ENCODE results near the gene COMT.
A peak's percentile ranks its signal among the peaks of the same experiment; 100 is the strongest.
"Not testable (repeated sequence)": the region's sequence is repeated elsewhere in the genome, so short reads cannot be mapped to it uniquely, and the experiment has no call there.

COMT gene

DNA sequence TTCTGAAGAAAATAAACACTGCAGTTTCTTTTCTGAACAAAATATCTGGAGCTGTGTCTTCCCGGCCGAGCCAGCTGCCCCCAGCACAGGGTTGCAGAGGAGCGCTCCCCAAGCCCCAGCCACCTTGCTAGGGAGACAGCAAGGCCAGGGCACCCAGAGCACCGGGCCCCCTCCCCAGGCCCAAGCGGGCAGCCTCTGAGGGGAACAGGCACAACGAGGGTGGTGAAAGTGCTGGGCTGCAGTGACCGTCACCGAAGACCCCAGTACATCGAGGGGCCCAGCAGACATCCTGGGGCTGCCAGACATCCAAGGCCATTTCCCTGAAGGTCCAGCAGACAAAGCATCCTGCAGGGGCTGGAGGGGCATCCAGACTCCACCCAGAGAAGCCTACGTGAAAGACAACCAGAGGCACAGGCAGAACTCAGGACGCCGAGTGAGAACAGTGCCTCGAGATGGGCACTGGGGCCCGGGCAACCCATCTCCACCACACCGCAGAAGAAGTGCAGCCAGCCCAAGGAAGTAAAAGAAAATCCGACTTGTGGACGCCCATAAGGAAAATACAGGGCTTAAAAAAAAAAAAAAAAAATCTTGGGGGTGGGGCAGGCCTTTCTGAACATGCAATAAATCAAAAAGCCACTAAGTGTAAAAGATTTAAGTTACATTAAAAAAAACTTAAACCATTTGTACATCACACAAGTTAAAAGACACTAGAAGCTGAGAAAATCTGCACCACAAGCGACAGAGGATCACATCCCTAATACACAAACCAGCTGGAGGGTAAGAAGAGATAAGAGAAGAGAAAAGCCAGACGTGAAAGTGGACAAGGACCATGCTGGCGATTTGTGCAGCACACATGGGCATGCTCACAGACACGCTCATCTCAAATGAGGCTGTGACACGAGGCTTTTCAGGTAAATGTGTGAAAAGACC, 36.0 kb upstream of the COMT start:
- H3K79me1 ChIP-seq (replicated peaks; ENCODE audit: low read length, poor library complexity, severe bottlenecking), result no peaks in the 10 kb centered on the region
- no peak overlapping the region for H3K9ac ChIP-seq (ENCODE audit: low read length)
- no peak overlapping the region for H2BK120ac ChIP-seq (ENCODE audit: low read depth, low read length)
- no peaks in the 10 kb centered on the region for H3K27me3 ChIP-seq (ENCODE audit: control insufficient read depth in 1 of 2, insufficient read depth in 1 of 2, low read length in 2 of 2)
- WGBS, result 55% methylated on average over 22 of the region's 22 CpGs
- H2BK12ac ChIP-seq (ENCODE audit: low read length in 2 of 2), result peak overlapping the region in 1 of 2 experiments; percentile 50
- no peaks in the 10 kb centered on the region for H3K9me3 ChIP-seq (ENCODE audit: control insufficient read depth, low read length)
- H3K4me3 ChIP-seq (ENCODE audit: insufficient read depth in 1 of 2, low read depth in 1 of 2, low read length in 2 of 2), result no peak overlapping the region
- H3K23ac ChIP-seq (ENCODE audit: low read length in 2 of 2), result peak overlapping the region in 1 of 2 experiments; percentile 70
- peak overlapping the region; percentile 27 for H3K4me2 ChIP-seq (ENCODE audit: low read length, poor library complexity, severe bottlenecking)
- H3K4me1 ChIP-seq (ENCODE audit: control insufficient read depth, insufficient read depth, low read depth, low read length), result peaks cover 41% of the 10 kb centered on the region
- H3K18ac ChIP-seq (ENCODE audit: low read depth in 1 of 2, low read length in 2 of 2), result peak overlapping the region; percentile 11 to 85
- H2AFZ ChIP-seq (ENCODE audit: low read depth, low read length), result no peak overlapping the region
- H3K4ac ChIP-seq (ENCODE audit: low read depth in 1 of 2, low read length in 2 of 2), result peak overlapping the region; percentile 20 to 76
- no peak for DNase-seq
- peaks cover 6 to 17% of the 10 kb centered on the region in 2 experiments for H3K36me3 ChIP-seq (ENCODE audit: control insufficient read depth in 1 of 2, insufficient read depth in 2 of 2, low read depth in 1 of 2, low read length in 2 of 2)
- no peak overlapping the region for H3K27ac ChIP-seq (ENCODE audit: low read length, poor library complexity, severe bottlenecking)
- H3K14ac ChIP-seq (ENCODE audit: low read length in 2 of 2), result peak overlapping the region in 1 of 2 experiments; percentile 68
- H4K8ac ChIP-seq (ENCODE audit: low read length), result peak overlapping the region; percentile 47
- no peak overlapping the region for H2BK15ac ChIP-seq (ENCODE audit: low read depth, poor library complexity, severe bottlenecking)
- peak overlapping the region; percentile 3 for H2AK5ac ChIP-seq (ENCODE audit: low read length, severe bottlenecking)
- no peak overlapping the region for H2BK5ac ChIP-seq (ENCODE audit: low read depth, low read length, poor library complexity, severe bottlenecking)
- peak overlapping the region; percentile 23 for H4K91ac ChIP-seq (ENCODE audit: low read length)

GRCh38 chr22:19906864-19907263, 34.7 kb upstream of the COMT start:
- H2BK15ac ChIP-seq (ENCODE audit: low read depth, poor library complexity, severe bottlenecking); H3K27me3 ChIP-seq (ENCODE audit: control insufficient read depth in 1 of 2, insufficient read depth in 1 of 2, low read length in 2 of 2); H3K79me1 ChIP-seq (replicated peaks; ENCODE audit: low read length, poor library complexity, severe bottlenecking); H3K4me3 ChIP-seq (ENCODE audit: insufficient read depth in 1 of 2, low read depth in 1 of 2, low read length in 2 of 2); H2AFZ ChIP-seq (ENCODE audit: low read depth, low read length); H2BK120ac ChIP-seq (ENCODE audit: low read depth, low read length); H4K91ac ChIP-seq (ENCODE audit: low read length); DNase-seq; H4K8ac ChIP-seq (ENCODE audit: low read length); H2BK5ac ChIP-seq (ENCODE audit: low read depth, low read length, poor library complexity, severe bottlenecking); H3K9me3 ChIP-seq (ENCODE audit: control insufficient read depth, low read length); H3K27ac ChIP-seq (ENCODE audit: low read length, poor library complexity, severe bottlenecking); H3K4ac ChIP-seq (ENCODE audit: low read depth in 1 of 2, low read length in 2 of 2); H3K18ac ChIP-seq (ENCODE audit: low read depth in 1 of 2, low read length in 2 of 2); H3K9ac ChIP-seq (ENCODE audit: low read length); H3K23ac ChIP-seq (ENCODE audit: low read length in 2 of 2); H2BK12ac ChIP-seq (ENCODE audit: low read length in 2 of 2); H2AK5ac ChIP-seq (ENCODE audit: low read length, severe bottlenecking); H3K4me2 ChIP-seq (ENCODE audit: low read length, poor library complexity, severe bottlenecking); H3K14ac ChIP-seq (ENCODE audit: low read length in 2 of 2): not testable (repeated sequence)
- WGBS, result 98% methylated on average over 25 of the region's 25 CpGs
- peaks cover 36% of the 10 kb centered on the region for H3K4me1 ChIP-seq (ENCODE audit: control insufficient read depth, insufficient read depth, low read depth, low read length)
- H3K36me3 ChIP-seq (ENCODE audit: control insufficient read depth in 1 of 2, insufficient read depth in 2 of 2, low read depth in 1 of 2, low read length in 2 of 2), result peaks cover 12 to 17% of the 10 kb centered on the region in 2 experiments

DNA sequence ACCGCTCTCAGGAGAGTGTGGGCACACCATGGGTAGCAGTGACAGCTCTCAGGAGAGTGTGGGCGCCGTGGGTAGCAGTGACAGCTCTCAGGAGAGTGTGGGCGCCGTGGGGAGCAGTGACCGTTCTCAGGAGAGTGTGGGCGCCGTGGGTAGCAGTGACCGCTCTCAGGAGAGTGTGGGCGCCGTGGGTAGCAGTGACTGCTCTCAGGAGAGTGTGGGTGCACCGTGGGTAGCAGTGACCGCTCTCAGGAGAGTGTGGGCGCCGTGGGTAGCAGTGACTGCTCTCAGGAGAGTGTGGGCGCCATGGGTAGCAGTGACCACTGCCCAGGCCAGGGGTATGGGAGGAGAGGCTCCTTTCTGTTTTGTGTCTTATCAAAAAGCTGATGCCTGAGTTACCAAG, 33.7 kb upstream of the COMT start:
- not testable (repeated sequence) for H2BK15ac ChIP-seq (ENCODE audit: low read depth, poor library complexity, severe bottlenecking); H3K27me3 ChIP-seq (ENCODE audit: control insufficient read depth in 1 of 2, insufficient read depth in 1 of 2, low read length in 2 of 2); H3K9me3 ChIP-seq (ENCODE audit: control insufficient read depth, low read length); H3K79me1 ChIP-seq (replicated peaks; ENCODE audit: low read length, poor library complexity, severe bottlenecking); H3K27ac ChIP-seq (ENCODE audit: low read length, poor library complexity, severe bottlenecking); H2AK5ac ChIP-seq (ENCODE audit: low read length, severe bottlenecking); H4K91ac ChIP-seq (ENCODE audit: low read length); H4K8ac ChIP-seq (ENCODE audit: low read length); H3K4me3 ChIP-seq (ENCODE audit: insufficient read depth in 1 of 2, low read depth in 1 of 2, low read length in 2 of 2); DNase-seq; H2BK5ac ChIP-seq (ENCODE audit: low read depth, low read length, poor library complexity, severe bottlenecking); H3K4ac ChIP-seq (ENCODE audit: low read depth in 1 of 2, low read length in 2 of 2); H3K14ac ChIP-seq (ENCODE audit: low read length in 2 of 2); H2BK120ac ChIP-seq (ENCODE audit: low read depth, low read length); H2BK12ac ChIP-seq (ENCODE audit: low read length in 2 of 2); H3K18ac ChIP-seq (ENCODE audit: low read depth in 1 of 2, low read length in 2 of 2); H3K23ac ChIP-seq (ENCODE audit: low read length in 2 of 2); H2AFZ ChIP-seq (ENCODE audit: low read depth, low read length); H3K9ac ChIP-seq (ENCODE audit: low read length); H3K4me2 ChIP-seq (ENCODE audit: low read length, poor library complexity, severe bottlenecking)
- 95% methylated on average over 16 of the region's 16 CpGs for WGBS
- Histone ChIP-seq H3K4me1 (ENCODE audit: control insufficient read depth, insufficient read depth, low read depth, low read length) (peaks cover 30% of the 10 kb centered on the region), H3K36me3 (ENCODE audit: control insufficient read depth in 1 of 2, insufficient read depth in 2 of 2, low read depth in 1 of 2, low read length in 2 of 2) (peaks cover 14 to 18% of the 10 kb centered on the region in 2 experiments)

GRCh38 chr22:19909350-19910179, 32.0 kb upstream of the COMT start:
- no peaks in the 10 kb centered on the region for H3K79me1 ChIP-seq (replicated peaks; ENCODE audit: low read length, poor library complexity, severe bottlenecking)
- H3K23ac ChIP-seq (ENCODE audit: low read length in 2 of 2), result no peak overlapping the region
- H3K9ac ChIP-seq (ENCODE audit: low read length), result no peak overlapping the region
- peak; percentile 76 for DNase-seq
- H3K14ac ChIP-seq (ENCODE audit: low read length in 2 of 2), result peak overlapping the region in 1 of 2 experiments; percentile 90
- H4K91ac ChIP-seq (ENCODE audit: low read length), result peak overlapping the region; percentile 67
- no peak overlapping the region for H2BK5ac ChIP-seq (ENCODE audit: low read depth, low read length, poor library complexity, severe bottlenecking)
- peak overlapping the region; percentile 84 for H4K8ac ChIP-seq (ENCODE audit: low read length)
- H2AK5ac ChIP-seq (ENCODE audit: low read length, severe bottlenecking), result no peak overlapping the region
- H3K18ac ChIP-seq (ENCODE audit: low read depth in 1 of 2, low read length in 2 of 2), result peak overlapping the region in 1 of 2 experiments; percentile 54
- H3K4ac ChIP-seq (ENCODE audit: low read depth in 1 of 2, low read length in 2 of 2), result no peak overlapping the region
- H3K4me1 ChIP-seq (ENCODE audit: control insufficient read depth, insufficient read depth, low read depth, low read length), result peaks cover 14% of the 10 kb centered on the region
- no peak overlapping the region for H3K27ac ChIP-seq (ENCODE audit: low read length, poor library complexity, severe bottlenecking)
- no peak overlapping the region for H2BK120ac ChIP-seq (ENCODE audit: low read depth, low read length)
- H2AFZ ChIP-seq (ENCODE audit: low read depth, low read length), result no peak overlapping the region
- 30% methylated on average over 6 of the region's 6 CpGs for WGBS
- H3K4me2 ChIP-seq (ENCODE audit: low read length, poor library complexity, severe bottlenecking), result no peak overlapping the region
- no peak overlapping the region for H3K4me3 ChIP-seq (ENCODE audit: insufficient read depth in 1 of 2, low read depth in 1 of 2, low read length in 2 of 2)
- H2BK15ac ChIP-seq (ENCODE audit: low read depth, poor library complexity, severe bottlenecking), result peak overlapping the region; percentile 19
- no peaks in the 10 kb centered on the region for H3K27me3 ChIP-seq (ENCODE audit: control insufficient read depth in 1 of 2, insufficient read depth in 1 of 2, low read length in 2 of 2)
- H3K36me3 ChIP-seq (ENCODE audit: control insufficient read depth in 1 of 2, insufficient read depth in 2 of 2, low read depth in 1 of 2, low read length in 2 of 2), result peaks cover 21 to 29% of the 10 kb centered on the region in 2 experiments
- peak overlapping the region; percentile 7 to 81 for H2BK12ac ChIP-seq (ENCODE audit: low read length in 2 of 2)
- H3K9me3 ChIP-seq (ENCODE audit: control insufficient read depth, low read length), result peaks cover 10% of the 10 kb centered on the region
